MM.1S (cell line): Measurements from ENCODE around the gene NETO2.

Experiments used
- CTCF ChIP-seq: fragments of 300-600 bp; sonication (generic); IDR thresholded peaks from 2 replicates; pipeline ENCODE4 v1.5.1; 2016; ENCODE audit warnings: antibody characterized with exemption, low read length, mixed read lengths
- EZH2 ChIP-seq: fragments of 300-600 bp; sonication (generic); optimal IDR thresholded peaks from 2 replicates; pipeline ENCODE3; 2017; ENCODE audit warnings: low read depth, mild to moderate bottlenecking, antibody characterized with exemption, low read length, mixed read lengths
- EZH2phosphoT487 ChIP-seq: fragments of 300-600 bp; sonication (generic); IDR thresholded peaks from 2 replicates; pipeline ENCODE4 v1.6.1; 2018; ENCODE audit warnings: antibody characterized with exemption, low read length

GRCh38 chr16:47161464-47161863 lies 17.7 kb upstream of the NETO2 start:
- TF ChIP-seq EZH2 = no peak
- no peak for TF ChIP-seq CTCF
- no peak for TF ChIP-seq EZH2phosphoT487
